CD4-positive, alpha-beta T cell (primary cell): ENCODE results near the gene DCUN1D4. TPM values are rescaled to one million over a fixed set of nuclear protein-coding genes. Genes with fewer than 3 reads are reported as not detected.

Source experiments
- ATAC-seq: fragments of 200-7000 bp; cut with Tn5 transposase; one replicate; pipeline ENCODE4 v1.10.0; 2022; ENCODE audit warnings: mild to moderate bottlenecking; ENCODE audit not compliant: poor library complexity
- CTCF ChIA-PET: fragments of 350-600 bp; sonication (Branson Sonifier 250); formaldehyde crosslinking; loops from one replicate; lab custom pipeline; 2021; ENCODE audit warnings: antibody characterized with exemption, inconsistent platforms; lab: Charles Lee
- POLR2A ChIA-PET: fragments of 350-600 bp; sonication (Branson Sonifier 250); formaldehyde crosslinking; loops from one replicate; lab custom pipeline; 2021; ENCODE audit warnings: antibody characterized with exemption, inconsistent platforms; lab: Charles Lee
- DNase-seq, 14 experiments: peaks; one replicate each; pipeline ENCODE4 v3.0.0-alpha.2; 2013 to 2020; ENCODE audit warnings: mixed read lengths in 2 of 14
- H3K27ac ChIP-seq, 2 donors: one replicate each; pipeline versions ENCODE4 v1.5.1 to v1.7.0; 2013; ENCODE audit warnings: low read length in 2 of 2, low read depth in 1 of 2, mild to moderate bottlenecking in 1 of 2
- H3K27me3 ChIP-seq, 2 experiments: 1 replicate in 1 of 2; 2 replicates in 1 of 2; pipeline versions ENCODE4 v1.6.1 to v1.7.0; 2013; ENCODE audit warnings: low read length in 2 of 2, control low read depth in 1 of 2, mild to moderate bottlenecking in 1 of 2, moderate library complexity in 1 of 2; ENCODE audit not compliant: insufficient read depth in 2 of 2, control insufficient read depth in 1 of 2
- H3K36me3 ChIP-seq: one replicate; pipeline ENCODE4 v1.6.1; 2013; ENCODE audit warnings: low read length, control low read depth; ENCODE audit not compliant: insufficient read depth
- H3K4me1 ChIP-seq: one replicate; pipeline ENCODE4 v1.6.1; 2013; ENCODE audit warnings: low read length, control low read depth; ENCODE audit not compliant: insufficient read depth
- H3K4me3 ChIP-seq: one replicate; pipeline ENCODE4 v1.5.1; 2013; ENCODE audit warnings: mild to moderate bottlenecking, low read length, moderate library complexity
- H3K9me3 ChIP-seq, 2 experiments: 1 replicate in 1 of 2; 2 replicates in 1 of 2; pipeline versions ENCODE4 v1.6.1 to v1.7.0; 2013; ENCODE audit warnings: low read length in 2 of 2, mild to moderate bottlenecking in 2 of 2, control low read depth in 1 of 2, moderate library complexity in 1 of 2; ENCODE audit not compliant: control insufficient read depth in 1 of 2, insufficient read depth in 1 of 2
- H3K27ac Mint-ChIP-seq: one replicate; pipeline ENCODE4 v1.8.0; 2020; ENCODE audit warnings: mixed read lengths
- H3K27me3 Mint-ChIP-seq: one replicate; pipeline ENCODE4 v1.8.0; 2021; ENCODE audit warnings: mixed read lengths
- H3K36me3 Mint-ChIP-seq: one replicate; pipeline ENCODE4 v1.8.0; 2021; ENCODE audit warnings: low read depth, mixed read lengths
- H3K4me1 Mint-ChIP-seq: one replicate; pipeline ENCODE4 v1.8.0; 2021; ENCODE audit warnings: low read depth, mixed read lengths
- H3K4me3 Mint-ChIP-seq: one replicate; pipeline ENCODE4 v1.8.0; 2020; ENCODE audit warnings: mild to moderate bottlenecking, mixed read lengths
- H3K9me3 Mint-ChIP-seq: one replicate; pipeline ENCODE4 v1.8.0; 2020; ENCODE audit warnings: mixed read lengths
- CTCF ChIP-seq: fragments of 200-600 bp; IDR thresholded peaks from one replicate; pipeline ENCODE4 v1.8.0; 2022; ENCODE audit warnings: antibody characterized with exemption, mild to moderate bottlenecking
- intact Hi-C, 2 experiments: fragments of 100-400 bp; cut with DNase I in 1 of 2; cut with micrococcal nuclease in 1 of 2; formaldehyde crosslinking; loops; one replicate each; pipeline versions ENCODE4 v1.15.1 to v1.9.0; 2023 to 2025; cut with DNase I, micrococcal nuclease
- total RNA-seq, 174 experiments: library from RNA in 2 of 174; stranded (reverse) in 2 of 174; gene quantifications; one replicate each; pipeline ENCODE4 v1.2.3 and lab custom pipeline; 2021 to 2026

Gene DCUN1D4
- total RNA-seq, 2 experiments from 2014 or later, result 36.2 to 39.9 TPM

- DNase-seq, result no peak
- CTCF ChIA-PET, result no interaction called here
Observed at GRCh38 chr4:51835079-51835478, 7.9 kb upstream of the DCUN1D4 start.

GRCh38 chr4:51835855-51836254 lies 7.1 kb upstream of the DCUN1D4 start:
- H3K27me3 ChIP-seq, result no peaks in the 10 kb centered on the region
- no peak overlapping the region for H3K4me3 Mint-ChIP-seq
- no peaks in the 10 kb centered on the region for H3K9me3 ChIP-seq
- peaks cover 4% of the 10 kb centered on the region for H3K27me3 Mint-ChIP-seq
- no peaks in the 10 kb centered on the region for H3K4me1 ChIP-seq
- no peak for TF ChIP-seq CTCF
- H3K36me3 Mint-ChIP-seq, result no peaks in the 10 kb centered on the region
- ChIA-PET POLR2A (no interaction called here), CTCF (no interaction called here)
- no peak overlapping the region for H3K27ac ChIP-seq
- no peak overlapping the region for H3K4me3 ChIP-seq
- intact Hi-C loops, result no loop called here
- ATAC-seq (no peak), DNase-seq (no peak)
- no peaks in the 10 kb centered on the region for H3K4me1 Mint-ChIP-seq
- H3K36me3 ChIP-seq, result no peaks in the 10 kb centered on the region
- H3K27ac Mint-ChIP-seq, result no peak overlapping the region
- no peaks in the 10 kb centered on the region for H3K9me3 Mint-ChIP-seq

More at GRCh38 chr4:51835079-51835478, 7.9 kb upstream of the DCUN1D4 start:
- Mint-ChIP-seq H3K27me3 (peaks cover 5% of the 10 kb centered on the region), H3K36me3 (no peaks in the 10 kb centered on the region), H3K4me1 (no peaks in the 10 kb centered on the region), H3K4me3 (no peak overlapping the region), H3K27ac (no peak overlapping the region), H3K9me3 (no peaks in the 10 kb centered on the region)
- TF ChIP-seq CTCF, result no peak
- Histone ChIP-seq H3K9me3 (no peaks in the 10 kb centered on the region), H3K36me3 (no peaks in the 10 kb centered on the region), H3K27me3 (no peaks in the 10 kb centered on the region), H3K4me3 (no peak overlapping the region), H3K27ac (no peak overlapping the region), H3K4me1 (no peaks in the 10 kb centered on the region)
- POLR2A ChIA-PET, result no interaction called here
- no peak for ATAC-seq
- intact Hi-C loops, result no loop called here

DNA sequence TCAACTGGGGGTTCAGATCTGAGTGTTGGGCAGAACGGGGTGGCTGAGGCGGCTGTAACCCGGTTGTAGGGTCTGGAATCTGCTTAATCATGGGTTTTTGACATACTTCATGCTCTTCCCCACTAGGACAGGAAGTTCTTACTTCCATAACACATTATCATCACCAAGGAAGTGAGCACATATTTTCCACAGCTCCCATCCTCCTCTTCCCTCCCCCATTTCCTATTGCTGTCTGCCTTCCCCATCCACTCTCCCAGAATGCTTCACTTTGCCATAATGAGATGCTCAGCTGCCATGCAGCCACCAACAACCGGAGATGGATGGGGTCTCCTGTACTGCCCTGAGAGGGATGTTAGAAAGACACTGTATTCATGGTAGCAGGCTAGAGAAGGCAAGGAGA lies 6.4 kb upstream of the DCUN1D4 start:
- no peaks in the 10 kb centered on the region for H3K36me3 Mint-ChIP-seq
- CTCF ChIA-PET, result no interaction called here
- intact Hi-C loops, result no loop called here
- DNase-seq (no peak), ATAC-seq (no peak)
- H3K4me1 Mint-ChIP-seq, result no peaks in the 10 kb centered on the region
- no peak for TF ChIP-seq CTCF
- Histone ChIP-seq H3K27ac (no peak overlapping the region), H3K36me3 (no peaks in the 10 kb centered on the region), H3K4me3 (no peak overlapping the region), H3K27me3 (no peaks in the 10 kb centered on the region), H3K4me1 (no peaks in the 10 kb centered on the region), H3K9me3 (no peaks in the 10 kb centered on the region)
- H3K27me3 Mint-ChIP-seq, result no peaks in the 10 kb centered on the region
- POLR2A ChIA-PET, result no interaction called here
- H3K9me3 Mint-ChIP-seq, result no peaks in the 10 kb centered on the region
- H3K27ac Mint-ChIP-seq, result no peak overlapping the region
- H3K4me3 Mint-ChIP-seq, result no peak overlapping the region
